Activated CD8-positive, alpha-beta T cell treated with anti-CD3 and anti-CD28 coated beads, Interleukin-2, amount 10 ng/mL, durations not matched to agents 7 days and 5 days (primary cell): Measurements from ENCODE around the gene SCUBE3. TPM values are rescaled to one million over a fixed set of nuclear protein-coding genes. Genes with fewer than 3 reads are reported as not detected.
A peak's percentile ranks its signal among the peaks of the same experiment; 100 is the strongest.

Experiments used
- ATAC-seq: fragments of 150-1000 bp; cut with Tn5 transposase; one replicate; pipeline ENCODE4 v1.10.0; 2021; ENCODE audit warnings: moderate library complexity
- CTCF ChIA-PET: fragments of 350-600 bp; sonication (Branson Sonifier 250); formaldehyde crosslinking; loops from one replicate; lab custom pipeline; 2021; ENCODE audit warnings: antibody characterized with exemption; lab: Charles Lee
- POLR2A ChIA-PET: fragments of 350-600 bp; sonication (Branson Sonifier 250); formaldehyde crosslinking; loops from one replicate; lab custom pipeline; 2021; ENCODE audit warnings: antibody characterized with exemption; lab: Charles Lee
- DNase-seq: peaks from one replicate; pipeline ENCODE4 v3.0.0-alpha.2; 2020
- H3K27ac Mint-ChIP-seq: one replicate; pipeline ENCODE4 v1.8.0; 2021; ENCODE audit warnings: mild to moderate bottlenecking, mixed read lengths
- H3K27me3 Mint-ChIP-seq: one replicate; pipeline ENCODE4 v1.8.0; 2021; ENCODE audit warnings: low read depth, mixed read lengths
- H3K36me3 Mint-ChIP-seq: one replicate; pipeline ENCODE4 v1.8.0; 2021; ENCODE audit warnings: low read depth, mixed read lengths
- H3K4me1 Mint-ChIP-seq: one replicate; pipeline ENCODE4 v1.8.0; 2021; ENCODE audit warnings: low read depth, mixed read lengths
- H3K4me3 Mint-ChIP-seq: one replicate; pipeline ENCODE4 v1.8.0; 2021; ENCODE audit warnings: mild to moderate bottlenecking, mixed read lengths
- H3K9me3 Mint-ChIP-seq: one replicate; pipeline ENCODE4 v1.8.0; 2022; ENCODE audit warnings: mixed read lengths; ENCODE audit not compliant: insufficient read depth
- total RNA-seq, 2 experiments: library from RNA; stranded (reverse); gene quantifications; one replicate each; pipeline ENCODE4 v1.2.3, GENCODE V29; 2021

SCUBE3 gene
- total RNA-seq, 2 experiments from 2014 or later, result 0.03 TPM; not detected in 1

DNA sequence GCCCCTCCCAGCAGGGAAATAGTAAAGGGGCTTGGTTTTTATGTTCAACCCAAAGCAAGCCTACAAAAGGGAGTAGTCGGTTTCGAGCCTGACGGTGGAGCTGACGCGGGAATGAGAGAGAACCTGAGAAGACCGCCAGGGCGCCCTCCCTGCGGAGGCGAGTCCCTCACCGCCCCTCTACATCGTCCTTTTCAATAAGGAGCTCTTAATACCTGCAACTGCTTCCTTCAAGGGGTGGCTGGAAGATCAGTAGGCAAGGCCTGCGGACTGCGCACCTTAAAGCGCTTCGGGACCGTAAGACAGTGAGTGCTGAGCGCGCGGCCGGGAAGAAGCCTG lies 45.1 kb downstream of the SCUBE3 start:
- Mint-ChIP-seq H3K36me3 (peaks cover 4% of the 10 kb centered on the region), H3K4me3 (peak overlapping the region; percentile 97), H3K27ac (peak overlapping the region; percentile 92), H3K4me1 (peaks cover 33% of the 10 kb centered on the region), H3K27me3 (no peaks in the 10 kb centered on the region), H3K9me3 (no peaks in the 10 kb centered on the region)
- DNase-seq (peak; percentile 58), ATAC-seq (peak; percentile 43)
- ChIA-PET CTCF (interaction anchor here (0.7 to 3.9 kb wide), 11 partner anchors 10 to 479 kb away, joined by 3 to 25 read pairs (median 4); partner anchors contain the start of gene DEF6), POLR2A (interaction anchor here (0.6 to 1.2 kb wide), 6 partner anchors 10 to 301 kb away, joined by 3 to 5 read pairs (median 3); no protein-coding TSS in a partner anchor)

DNA sequence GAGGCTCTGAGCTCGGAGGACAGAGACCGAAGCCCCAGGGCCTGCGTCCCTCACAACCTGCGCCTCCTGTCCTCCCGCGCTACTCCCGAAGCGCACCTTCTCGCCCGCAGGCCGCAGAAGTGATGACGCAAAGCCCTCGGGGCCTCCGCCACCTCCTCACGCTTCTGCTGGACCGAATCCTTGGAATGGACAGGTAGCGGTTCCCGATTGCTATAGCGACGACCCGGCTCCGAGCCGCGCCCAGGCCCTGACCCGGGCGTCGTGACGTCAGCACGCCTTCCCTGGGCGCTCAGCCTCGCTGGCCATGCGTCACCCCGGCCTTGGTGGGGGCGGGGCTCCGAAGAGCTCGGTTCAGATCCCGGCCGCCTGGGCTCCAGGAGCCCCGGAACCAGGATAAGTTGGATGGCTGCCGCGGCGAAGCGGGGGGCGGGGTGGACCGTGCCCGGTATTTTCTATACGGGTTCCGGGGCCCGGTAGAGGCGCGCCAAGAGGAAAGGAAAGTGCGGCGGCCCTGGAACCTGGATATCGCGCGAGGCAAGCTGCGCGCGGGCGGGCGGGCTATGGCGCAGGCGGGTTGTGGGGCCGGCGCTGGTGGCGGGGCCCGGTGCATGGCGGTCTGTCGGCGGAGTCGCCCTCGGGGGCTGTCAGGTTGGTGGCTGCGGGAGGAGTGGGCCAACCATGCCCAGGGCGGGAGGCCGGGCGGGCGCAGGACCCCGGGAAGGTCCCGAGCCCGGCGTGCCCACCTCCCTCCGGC lies 45.6 kb downstream of the SCUBE3 start, which contains the start of gene ZNF76:
Gene ZNF76, plus strand, starts transcription at position 542 of the 754 bp plus-strand sequence. CDS start 21,417 bp downstream, outside the sequence.
- Mint-ChIP-seq H3K4me1 (peaks cover 38% of the 10 kb centered on the region), H3K36me3 (peaks cover 4% of the 10 kb centered on the region), H3K27me3 (no peaks in the 10 kb centered on the region), H3K27ac (peak within 1 kb of the TSS; percentile 92), H3K9me3 (no peaks in the 10 kb centered on the region), H3K4me3 (peak within 1 kb of the TSS; percentile 97)
- POLR2A ChIA-PET, result interaction anchor here (0.6 to 1.2 kb wide), 6 partner anchors 11 to 300 kb away, joined by 3 to 5 read pairs (median 3); no protein-coding TSS in a partner anchor
- DNase-seq, result peak; percentile 92
- CTCF ChIA-PET, result interaction anchor here (0.7 to 3.9 kb wide), 11 partner anchors 11 to 478 kb away, joined by 3 to 25 read pairs (median 4); partner anchors contain the start of gene DEF6
- peak; percentile 89 for ATAC-seq

DNA sequence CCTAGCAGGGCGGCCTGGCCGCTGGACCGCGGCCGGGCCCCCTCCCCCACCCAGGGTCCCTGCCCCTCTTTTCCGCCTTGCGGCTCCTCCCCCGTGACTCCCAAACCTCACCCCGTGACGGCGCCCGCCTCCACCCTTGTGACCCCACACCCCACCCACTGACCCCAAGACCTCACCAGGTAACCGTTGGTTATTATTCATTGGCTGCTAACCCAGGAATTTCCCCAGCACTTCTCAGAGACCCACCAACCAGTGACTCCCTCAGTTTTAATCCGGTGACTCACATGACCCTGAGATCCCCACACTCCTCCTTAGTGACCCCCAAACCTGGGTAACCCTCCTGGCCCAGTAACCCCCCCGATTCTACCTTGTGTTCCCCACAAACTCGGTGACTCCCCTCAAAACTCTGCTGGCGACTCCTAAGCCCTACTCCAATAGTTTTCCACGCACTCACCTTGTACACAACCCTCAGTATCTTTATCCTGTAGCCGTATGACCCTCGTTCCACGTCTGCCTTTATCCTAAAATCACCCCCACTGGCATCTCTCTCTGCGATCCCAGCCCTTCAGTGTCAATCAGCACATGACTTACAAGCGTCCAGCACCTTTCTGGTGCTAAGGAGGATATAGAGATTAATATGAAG lies 46.3 kb downstream of the SCUBE3 start:
- H3K4me1 Mint-ChIP-seq, result peaks cover 38% of the 10 kb centered on the region
- H3K27ac Mint-ChIP-seq, result peak overlapping the region; percentile 88
- CTCF ChIA-PET, result interaction anchor here (1.1 to 3.9 kb wide), 6 partner anchors 12 to 190 kb away, joined by 3 to 25 read pairs (median 4); partner anchors contain the start of gene DEF6
- DNase-seq, result peak; percentile 76
- H3K27me3 Mint-ChIP-seq, result no peaks in the 10 kb centered on the region
- ATAC-seq, result peak; percentile 44
- no peaks in the 10 kb centered on the region for H3K9me3 Mint-ChIP-seq
- H3K36me3 Mint-ChIP-seq, result peaks cover 4% of the 10 kb centered on the region
- H3K4me3 Mint-ChIP-seq, result peak overlapping the region; percentile 97
- POLR2A ChIA-PET, result interaction anchor here (1.2 kb wide), 3 partner anchors 29 to 84 kb away, joined by 3 to 5 read pairs (median 5); no protein-coding TSS in a partner anchor

DNA sequence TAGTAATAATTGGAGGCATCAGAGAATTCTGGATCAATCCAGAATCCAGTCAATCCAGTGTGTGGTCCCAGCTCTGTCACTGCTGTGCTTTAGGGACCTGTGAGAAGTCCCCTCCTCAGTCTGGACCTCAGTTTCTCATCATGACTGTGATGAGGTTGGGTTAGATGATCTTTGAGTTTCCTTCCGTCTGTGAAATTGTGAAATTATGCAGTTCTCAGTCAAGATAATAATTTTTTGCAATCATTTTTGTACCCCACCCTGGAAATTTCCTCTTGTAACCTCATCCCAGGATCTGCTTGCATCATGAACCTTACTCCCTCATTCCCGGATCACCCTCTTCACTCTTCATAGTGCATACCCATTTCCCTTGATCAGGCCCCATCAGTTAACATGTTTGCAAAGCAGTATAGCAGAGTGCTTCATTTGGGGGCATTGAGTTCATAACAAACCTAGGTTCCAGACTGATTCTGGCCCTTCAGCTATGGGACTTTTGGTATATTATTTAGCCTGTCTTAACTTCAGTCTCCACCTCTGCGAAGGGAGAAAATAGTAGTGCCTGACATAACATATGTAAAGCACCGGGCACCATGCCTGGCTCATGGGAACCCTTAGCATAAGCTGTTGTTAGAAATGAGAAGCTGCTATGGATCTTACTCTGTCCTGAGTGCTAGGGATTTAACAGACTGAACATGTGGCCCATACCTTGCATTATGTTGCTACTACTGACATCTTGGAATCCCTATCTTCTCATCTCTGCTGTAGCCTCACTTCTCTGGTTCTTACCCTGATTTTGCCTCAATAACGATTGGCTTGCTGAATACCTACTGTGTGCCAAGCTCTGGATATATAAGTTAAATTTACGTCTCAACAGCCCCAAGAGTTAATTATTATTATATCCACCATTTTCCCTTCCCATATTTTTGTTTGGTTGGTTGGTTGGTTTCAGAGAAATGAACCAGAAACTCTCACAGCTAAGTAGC lies 47.1 kb downstream of the SCUBE3 start:
- no peak for DNase-seq
- H3K4me1 Mint-ChIP-seq, result peaks cover 38% of the 10 kb centered on the region
- H3K36me3 Mint-ChIP-seq, result peaks cover 4% of the 10 kb centered on the region
- ATAC-seq, result no peak
- ChIA-PET POLR2A (no interaction called here), CTCF (interaction anchor here (0.6 to 0.8 kb wide), 2 partner anchors 50 to 55 kb away, joined by 3 read pairs; no protein-coding TSS in a partner anchor)
- peak overlapping the region; percentile 97 for H3K4me3 Mint-ChIP-seq
- H3K9me3 Mint-ChIP-seq, result no peaks in the 10 kb centered on the region
- H3K27me3 Mint-ChIP-seq, result no peaks in the 10 kb centered on the region
- peak overlapping the region; percentile 88 for H3K27ac Mint-ChIP-seq

DNA sequence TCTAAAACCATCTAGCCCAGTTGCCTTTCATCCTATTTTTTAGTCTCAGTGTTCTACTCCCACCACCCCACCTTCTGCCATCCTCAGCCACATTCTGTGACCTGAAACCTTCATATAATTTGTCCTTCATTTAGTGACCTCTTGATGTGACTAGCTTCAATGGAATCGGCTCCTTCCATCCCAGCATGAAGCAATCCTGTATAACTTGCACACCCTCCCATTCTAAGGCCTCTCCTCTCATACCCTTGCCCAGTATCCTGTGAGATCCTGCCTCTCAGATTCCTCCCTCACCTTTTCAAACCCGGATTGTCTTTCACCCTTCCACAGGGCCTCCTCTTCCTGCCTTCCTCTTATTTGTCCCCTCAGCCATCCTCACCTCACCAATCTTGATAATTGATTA lies 48.8 kb downstream of the SCUBE3 start:
- no peaks in the 10 kb centered on the region for H3K9me3 Mint-ChIP-seq
- H3K36me3 Mint-ChIP-seq, result peaks cover 4% of the 10 kb centered on the region
- no peak overlapping the region for H3K4me3 Mint-ChIP-seq
- DNase-seq, result no peak
- H3K27ac Mint-ChIP-seq, result no peak overlapping the region
- CTCF ChIA-PET, result interaction anchor here (1.8 kb wide), 1 partner anchor 21 kb away, joined by 4 read pairs; no protein-coding TSS in a partner anchor
- no peak for ATAC-seq
- POLR2A ChIA-PET, result no interaction called here
- peaks cover 40% of the 10 kb centered on the region for H3K4me1 Mint-ChIP-seq
- H3K27me3 Mint-ChIP-seq, result no peaks in the 10 kb centered on the region

DNA sequence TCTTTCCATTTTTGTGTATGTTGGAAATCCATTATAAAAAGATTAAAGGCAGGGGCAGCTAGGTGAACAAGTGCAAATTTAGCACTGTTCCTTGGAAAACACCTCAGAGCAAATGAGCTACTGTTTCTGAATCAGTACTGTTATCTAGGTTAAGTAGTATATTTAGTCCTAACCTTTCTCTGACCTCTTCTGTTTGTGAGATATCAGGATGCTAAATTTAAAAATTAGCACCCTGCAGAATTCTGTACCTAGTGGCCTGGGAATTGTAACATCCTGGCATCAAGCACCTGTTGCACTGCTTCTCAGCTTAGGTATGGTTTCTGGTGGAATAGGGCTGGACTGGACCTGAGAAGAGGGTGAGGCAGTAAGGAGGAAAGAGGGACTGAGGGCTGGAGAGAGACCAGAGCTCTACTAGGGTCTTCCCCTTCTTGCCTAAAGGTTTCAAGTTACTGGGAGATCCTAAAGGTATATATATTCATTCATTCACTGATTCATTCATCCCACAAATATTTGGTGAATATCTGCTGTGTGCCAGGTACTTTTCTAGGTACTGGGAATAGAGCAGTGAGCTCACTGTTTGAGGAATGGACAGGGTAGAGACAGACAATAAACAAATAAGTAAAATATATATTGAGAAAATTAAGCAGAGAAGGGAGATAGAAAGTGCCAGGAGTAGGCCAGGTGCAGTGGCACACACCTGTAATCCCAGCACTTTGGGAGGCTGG lies 51.0 kb downstream of the SCUBE3 start:
- Mint-ChIP-seq H3K4me3 (no peak overlapping the region), H3K4me1 (peaks cover 33% of the 10 kb centered on the region), H3K36me3 (peaks cover 4% of the 10 kb centered on the region), H3K27ac (no peak overlapping the region), H3K9me3 (no peaks in the 10 kb centered on the region), H3K27me3 (no peaks in the 10 kb centered on the region)
- CTCF ChIA-PET, result interaction anchor here (1.0 kb wide), 1 partner anchor 63 kb away, joined by 4 read pairs; no protein-coding TSS in a partner anchor
- POLR2A ChIA-PET, result interaction anchor here (0.7 kb wide), 1 partner anchor 204 kb away, joined by 5 read pairs; the partner anchor contains the start of gene RPL10A
- DNase-seq (no peak), ATAC-seq (no peak)

DNA sequence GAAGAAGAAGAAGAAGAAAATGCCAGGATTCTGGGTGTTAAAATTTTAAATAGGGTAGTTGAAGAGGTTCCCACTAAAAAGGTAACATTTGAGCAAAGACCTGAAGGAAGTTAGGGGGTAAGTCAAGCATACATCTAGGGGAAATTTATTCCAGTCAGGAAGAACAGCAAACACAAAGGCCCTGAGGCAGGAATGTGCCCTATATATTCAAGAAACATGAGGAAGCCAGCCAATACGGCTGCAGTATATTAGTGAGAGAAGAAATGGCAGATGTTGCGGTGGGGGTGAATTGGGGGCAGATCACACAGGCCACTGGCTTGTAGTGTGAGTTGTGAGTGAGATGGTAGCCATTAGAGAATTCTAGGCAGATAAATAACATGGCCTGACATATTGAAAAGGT lies 51.8 kb downstream of the SCUBE3 start:
- H3K4me1 Mint-ChIP-seq, result peaks cover 27% of the 10 kb centered on the region
- CTCF ChIA-PET, result no interaction called here

DNA sequence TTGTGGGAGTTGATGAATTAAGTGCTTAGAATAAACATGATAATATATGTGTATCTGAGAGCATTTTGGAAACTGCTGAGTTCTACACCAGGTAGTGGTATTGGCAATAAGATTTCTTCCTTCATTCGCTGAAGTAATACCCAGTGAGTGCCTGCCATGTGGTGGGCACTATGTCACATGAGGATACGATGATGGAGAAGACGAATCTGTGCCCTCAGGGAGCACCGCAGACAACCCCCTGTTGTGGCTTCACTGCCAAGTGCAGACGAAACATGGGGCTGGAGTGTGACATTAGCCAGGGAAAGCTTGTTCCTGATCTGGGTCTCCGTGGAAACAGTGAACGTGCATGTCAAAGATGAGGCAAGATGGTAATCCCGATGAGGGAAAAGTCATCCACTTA lies 53.7 kb downstream of the SCUBE3 start:
- H3K4me3 Mint-ChIP-seq, result no peak overlapping the region
- ChIA-PET CTCF (interaction anchor here (1.1 kb wide), 2 partner anchors 26 to 30 kb away, joined by 3 to 5 read pairs; partner anchors contain the start of gene DEF6), POLR2A (no interaction called here)

More for the DNA sequence above, 51.8 kb downstream of the SCUBE3 start:
- Mint-ChIP-seq H3K9me3 (no peaks in the 10 kb centered on the region), H3K36me3 (peaks cover 3% of the 10 kb centered on the region), H3K27me3 (no peaks in the 10 kb centered on the region), H3K4me3 (no peak overlapping the region), H3K27ac (no peak overlapping the region)
- ATAC-seq, result no peak
- POLR2A ChIA-PET, result no interaction called here
- DNase-seq, result no peak

DNA sequence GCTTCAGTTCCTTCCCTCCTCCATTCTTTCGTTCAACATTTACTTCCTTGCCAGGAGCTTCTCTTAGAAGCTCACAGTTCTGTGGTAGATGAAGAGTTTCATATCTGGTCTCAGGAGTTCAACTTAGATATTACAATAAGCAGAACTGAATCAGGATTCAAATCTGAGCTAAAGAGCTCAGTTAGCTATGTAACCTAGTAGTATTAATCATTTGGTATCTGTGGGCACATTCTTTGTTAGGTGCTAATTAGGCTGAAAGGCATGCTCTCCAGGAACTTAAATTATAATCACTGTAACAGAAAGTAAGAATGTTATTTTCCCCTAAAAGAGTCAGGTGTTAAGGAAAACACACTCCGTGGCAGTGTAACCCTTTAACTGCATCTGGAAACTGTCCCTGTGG lies 54.1 kb downstream of the SCUBE3 start:
- ATAC-seq, result no peak
- Mint-ChIP-seq H3K27me3 (no peaks in the 10 kb centered on the region), H3K4me3 (no peak overlapping the region), H3K36me3 (peaks cover 3% of the 10 kb centered on the region), H3K27ac (no peak overlapping the region), H3K4me1 (peaks cover 15% of the 10 kb centered on the region), H3K9me3 (no peaks in the 10 kb centered on the region)
- ChIA-PET POLR2A (no interaction called here), CTCF (interaction anchor here (1.1 kb wide), 2 partner anchors 27 to 30 kb away, joined by 3 to 5 read pairs; partner anchors contain the start of gene DEF6)
- DNase-seq, result no peak

More for the DNA sequence above, 53.7 kb downstream of the SCUBE3 start:
- no peak for ATAC-seq
- no peak for DNase-seq
- H3K27ac Mint-ChIP-seq, result no peak overlapping the region
- no peaks in the 10 kb centered on the region for H3K27me3 Mint-ChIP-seq
- H3K36me3 Mint-ChIP-seq, result peaks cover 3% of the 10 kb centered on the region
- peaks cover 20% of the 10 kb centered on the region for H3K4me1 Mint-ChIP-seq
- no peaks in the 10 kb centered on the region for H3K9me3 Mint-ChIP-seq

DNA sequence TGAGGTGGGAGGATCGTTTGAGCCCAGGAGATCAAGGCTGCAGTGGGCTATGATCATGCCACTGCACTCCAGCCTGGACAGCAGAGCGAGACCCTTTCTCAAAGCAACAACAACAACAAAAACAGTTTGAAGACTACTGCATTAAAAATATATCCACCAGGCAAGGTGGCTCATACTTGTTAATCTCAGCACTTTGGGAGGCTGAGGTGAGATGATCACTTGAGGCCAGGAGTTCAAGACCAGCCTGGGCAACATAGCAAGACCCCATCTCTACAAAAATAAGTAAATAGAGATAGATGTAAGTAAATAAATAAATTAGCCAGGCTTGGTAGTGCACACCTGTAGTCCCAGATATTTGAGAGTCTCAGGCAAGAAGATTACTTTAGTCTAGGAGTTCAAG lies 58.2 kb downstream of the SCUBE3 start:
- Mint-ChIP-seq H3K27ac (no peak overlapping the region), H3K4me1 (peaks cover 11% of the 10 kb centered on the region), H3K36me3 (peaks cover 3% of the 10 kb centered on the region), H3K4me3 (no peak overlapping the region), H3K9me3 (no peaks in the 10 kb centered on the region), H3K27me3 (no peaks in the 10 kb centered on the region)
- CTCF ChIA-PET, result no interaction called here
- no peak for ATAC-seq
- POLR2A ChIA-PET, result interaction anchor here (0.6 kb wide), 1 partner anchor 8 kb away, joined by 3 read pairs; no protein-coding TSS in a partner anchor
- no peak for DNase-seq
